ENCODE data around the gene AFP.

GRCh38 chr4:73443224-73443623, 7.2 kb downstream of the AFP start:
- no peak for TF ChIP-seq POLR2A (IDR thresholded peaks at IDR 0.05; ENCODE audit: low read depth, low read length)
- no peak for TF ChIP-seq ZNF274 (IDR thresholded peaks at IDR 0.05; ENCODE audit: insufficient read depth, insufficient read length)
- TF ChIP-seq CTCF (IDR thresholded peaks at IDR 0.05 in 2 of 3, conservative IDR thresholded peaks at IDR 0.05 in 1 of 3; ENCODE audit: control insufficient read depth in 2 of 3, extremely low read depth in 1 of 3, insufficient read depth in 1 of 3, low read depth in 3 of 3, low read length in 3 of 3): no peak
- TF ChIP-seq CEBPZ (IDR thresholded peaks at IDR 0.05; ENCODE audit: low read depth, low read length): no peak
